ENCODE results near the gene RIPOR3. TPM values are rescaled to one million over a fixed set of nuclear protein-coding genes. Genes with fewer than 3 reads are reported as not detected.
A peak's percentile ranks its signal among the peaks of the same experiment; 100 is the strongest.

Gene RIPOR3
- total and polyA plus RNA-seq, 2 experiments from 2014 or later, result 3.0 to 4.8 TPM

DNA sequence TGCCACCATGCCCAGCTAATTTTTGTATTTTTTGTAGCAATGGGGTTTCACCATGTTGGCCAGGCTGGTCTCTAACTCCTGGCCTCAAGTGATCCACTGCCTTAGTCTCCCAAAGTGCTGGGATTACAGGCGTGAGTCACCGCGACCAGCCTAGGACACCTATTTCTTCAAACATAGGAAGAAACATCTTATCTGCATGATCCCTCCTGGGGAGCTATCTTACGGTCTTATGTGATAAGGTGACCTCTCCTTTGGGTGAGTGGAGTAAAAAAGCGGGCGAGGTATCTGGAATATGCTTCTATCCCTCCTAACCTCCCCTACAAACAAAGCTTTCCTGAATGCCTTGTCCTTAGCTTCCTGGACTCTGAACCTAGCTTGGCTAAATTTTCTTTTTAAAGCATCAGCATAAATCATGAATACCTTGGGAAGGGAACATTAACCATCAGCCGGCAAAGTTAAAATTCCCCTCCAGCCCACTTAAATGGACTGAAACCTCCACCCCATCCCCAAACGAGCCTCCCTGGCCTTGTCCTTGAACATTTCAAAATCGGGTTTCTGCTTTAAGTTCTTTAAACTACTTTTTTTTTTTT is 24.5 kb downstream of the RIPOR3 start:
- no peaks in the 10 kb centered on the region for H3K36me3 ChIP-seq
- DNase-seq (ENCODE audit: low read depth in 1 of 2, low spot score in 1 of 2), result no peak
- H3K4me1 ChIP-seq (ENCODE audit: low read depth), result no peaks in the 10 kb centered on the region
- H3K4me3 ChIP-seq, result no peak overlapping the region
- H3K27ac ChIP-seq, result no peak overlapping the region
- TF ChIP-seq, protein P1, sequence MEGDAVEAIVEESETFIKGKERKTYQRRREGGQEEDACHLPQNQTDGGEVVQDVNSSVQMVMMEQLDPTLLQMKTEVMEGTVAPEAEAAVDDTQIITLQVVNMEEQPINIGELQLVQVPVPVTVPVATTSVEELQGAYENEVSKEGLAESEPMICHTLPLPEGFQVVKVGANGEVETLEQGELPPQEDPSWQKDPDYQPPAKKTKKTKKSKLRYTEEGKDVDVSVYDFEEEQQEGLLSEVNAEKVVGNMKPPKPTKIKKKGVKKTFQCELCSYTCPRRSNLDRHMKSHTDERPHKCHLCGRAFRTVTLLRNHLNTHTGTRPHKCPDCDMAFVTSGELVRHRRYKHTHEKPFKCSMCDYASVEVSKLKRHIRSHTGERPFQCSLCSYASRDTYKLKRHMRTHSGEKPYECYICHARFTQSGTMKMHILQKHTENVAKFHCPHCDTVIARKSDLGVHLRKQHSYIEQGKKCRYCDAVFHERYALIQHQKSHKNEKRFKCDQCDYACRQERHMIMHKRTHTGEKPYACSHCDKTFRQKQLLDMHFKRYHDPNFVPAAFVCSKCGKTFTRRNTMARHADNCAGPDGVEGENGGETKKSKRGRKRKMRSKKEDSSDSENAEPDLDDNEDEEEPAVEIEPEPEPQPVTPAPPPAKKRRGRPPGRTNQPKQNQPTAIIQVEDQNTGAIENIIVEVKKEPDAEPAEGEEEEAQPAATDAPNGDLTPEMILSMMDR (IDR thresholded peaks at IDR 0.05; ENCODE audit: low read depth, low read length), result no peak
- H3K27me3 ChIP-seq, result no peaks in the 10 kb centered on the region
- H3K9me3 ChIP-seq (ENCODE audit: low read depth), result no peaks in the 10 kb centered on the region

DNA sequence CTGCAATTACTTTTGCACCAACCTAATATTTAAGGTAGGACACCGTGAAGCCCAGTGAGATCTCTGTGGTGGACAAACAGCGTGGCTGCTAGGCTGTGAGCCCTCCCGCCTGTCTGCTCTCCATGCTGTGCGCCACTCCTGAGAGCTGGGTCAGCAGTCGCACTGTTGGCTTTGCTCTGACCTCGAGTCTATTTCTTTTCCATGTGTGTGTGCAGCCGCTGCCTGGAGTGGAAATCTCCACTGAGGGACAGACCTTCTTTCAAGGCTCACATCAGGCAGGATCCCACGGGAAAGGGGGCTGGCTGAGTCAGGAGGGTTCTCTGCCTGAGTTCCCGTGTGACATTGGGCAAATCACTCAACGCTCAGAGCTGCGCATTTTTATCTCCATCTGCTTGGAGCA is 27.1 kb downstream of the RIPOR3 start:
- Histone ChIP-seq H3K4me1 (ENCODE audit: low read depth) (peaks cover 6% of the 10 kb centered on the region), H3K9me3 (ENCODE audit: low read depth) (no peaks in the 10 kb centered on the region), H3K27ac (no peak overlapping the region), H3K36me3 (no peaks in the 10 kb centered on the region), H3K27me3 (no peaks in the 10 kb centered on the region), H3K4me3 (no peak overlapping the region)
- no peak for DNase-seq (ENCODE audit: low read depth in 1 of 2, low spot score in 1 of 2)
- TF ChIP-seq, protein P1 (IDR thresholded peaks at IDR 0.05; ENCODE audit: low read depth, low read length), result no peak

DNA sequence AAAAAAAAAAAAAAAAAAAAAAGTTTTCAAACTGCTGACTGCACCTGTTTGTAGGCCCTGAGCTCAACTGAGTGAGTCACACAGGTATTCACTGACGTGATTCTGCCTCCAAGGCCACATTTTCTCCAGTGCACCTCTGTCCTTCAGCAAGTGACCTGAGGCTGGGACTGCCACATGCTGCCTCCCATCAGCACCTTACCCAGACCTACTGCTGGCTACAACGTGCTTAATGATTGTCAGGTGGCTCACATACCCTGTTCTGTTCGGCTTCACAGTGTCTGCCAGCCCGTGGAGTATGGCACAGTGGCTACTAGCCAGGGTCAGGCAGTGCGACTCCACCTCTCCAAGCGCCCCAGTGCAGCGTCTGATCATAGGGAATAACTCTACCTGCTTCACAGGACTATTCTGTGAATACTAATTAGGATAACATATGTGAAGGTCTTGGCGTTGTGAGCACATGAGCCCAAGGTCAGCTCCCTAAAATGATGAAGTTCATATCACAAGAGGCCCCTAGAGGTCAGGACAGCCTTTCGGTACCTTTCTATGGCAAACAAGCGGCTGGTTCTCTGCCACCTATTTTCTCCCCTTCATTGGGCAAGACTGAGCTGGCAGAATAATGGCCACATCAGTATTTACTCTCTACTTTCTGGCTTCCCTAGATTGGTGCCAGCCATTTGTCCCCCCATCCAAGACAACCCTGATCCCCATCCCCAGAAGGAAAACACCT is 28.1 kb downstream of the RIPOR3 start:
- TF ChIP-seq, protein P1 (IDR thresholded peaks at IDR 0.05; ENCODE audit: low read depth, low read length), result peak; percentile 2
- no peaks in the 10 kb centered on the region for H3K27me3 ChIP-seq
- H3K9me3 ChIP-seq (ENCODE audit: low read depth), result no peaks in the 10 kb centered on the region
- no peak overlapping the region for H3K27ac ChIP-seq
- H3K4me1 ChIP-seq (ENCODE audit: low read depth), result peaks cover 14% of the 10 kb centered on the region
- H3K36me3 ChIP-seq, result no peaks in the 10 kb centered on the region
- H3K4me3 ChIP-seq, result no peak overlapping the region
- peak in 1 of 2 donors; percentile 46 for DNase-seq (ENCODE audit: low read depth in 1 of 2, low spot score in 1 of 2)

DNA sequence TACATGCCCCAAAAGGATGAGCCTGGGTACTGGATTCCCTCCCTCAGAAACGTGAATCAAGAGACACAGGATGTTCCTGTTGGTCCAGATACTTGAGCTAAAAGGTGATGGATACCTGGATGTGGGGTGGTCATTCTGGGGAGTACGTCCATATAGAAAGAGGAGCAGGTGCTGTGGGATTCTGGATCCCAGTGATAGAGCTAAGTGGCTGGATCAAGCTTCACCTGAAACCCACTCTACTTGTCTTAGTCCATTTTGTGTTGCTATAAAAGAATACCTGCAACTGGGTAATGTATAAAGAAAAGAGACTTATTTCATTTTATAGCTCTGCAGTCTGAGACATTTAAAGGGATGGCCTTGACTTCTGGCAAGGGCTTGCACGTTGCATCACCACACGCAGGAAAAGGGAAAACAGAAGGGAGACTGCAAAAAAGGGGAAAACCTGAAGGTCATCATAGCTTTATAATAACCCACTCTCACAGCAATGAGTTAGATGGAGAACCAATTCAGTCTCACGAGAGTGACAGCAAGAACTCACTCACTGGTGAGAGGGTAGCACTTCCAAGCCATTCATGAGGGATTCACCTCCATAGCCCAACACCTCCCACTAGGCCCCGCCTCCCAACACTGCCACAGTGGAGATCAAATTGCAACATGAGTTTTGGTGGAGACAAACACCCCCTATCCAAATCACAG is 31.2 kb downstream of the RIPOR3 start:
- no peak overlapping the region for H3K27ac ChIP-seq

DNA sequence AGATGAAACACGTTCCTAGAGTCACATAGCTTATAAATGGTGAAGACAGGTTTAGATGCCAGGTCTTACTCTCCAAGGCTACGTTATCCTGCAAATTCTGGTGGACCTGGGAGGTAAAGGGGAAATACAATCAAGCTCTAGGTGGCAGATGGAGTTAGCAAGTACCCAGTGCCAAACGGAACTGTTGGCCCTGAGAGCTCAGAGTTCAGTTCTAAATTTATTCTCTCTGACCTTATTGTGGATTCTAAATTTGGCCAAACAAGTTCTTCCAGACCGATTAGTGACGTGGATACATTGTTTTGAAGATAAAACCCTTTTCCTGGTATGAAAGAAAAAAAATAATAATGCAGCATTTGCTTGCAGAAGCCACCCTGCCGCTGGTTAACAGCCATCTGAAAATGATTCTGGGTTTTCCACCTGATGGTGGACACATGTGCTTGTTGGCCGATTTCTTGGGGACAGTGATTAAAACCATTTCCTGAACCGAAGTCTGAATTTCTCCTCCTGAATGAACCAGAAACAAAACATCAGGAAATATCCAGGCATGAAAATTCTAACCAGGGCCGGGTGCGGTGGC is 32.5 kb downstream of the RIPOR3 start:
- TF ChIP-seq, protein P1 (IDR thresholded peaks at IDR 0.05; ENCODE audit: low read depth, low read length), result no peak
- H3K9me3 ChIP-seq (ENCODE audit: low read depth), result no peaks in the 10 kb centered on the region
- H3K4me1 ChIP-seq (ENCODE audit: low read depth), result peaks cover 14% of the 10 kb centered on the region
- peak in 1 of 2 donors; percentile 42 for DNase-seq (ENCODE audit: low read depth in 1 of 2, low spot score in 1 of 2)
- H3K27me3 ChIP-seq, result no peaks in the 10 kb centered on the region
- no peak overlapping the region for H3K27ac ChIP-seq
- H3K4me3 ChIP-seq, result no peak overlapping the region
- no peaks in the 10 kb centered on the region for H3K36me3 ChIP-seq

More for the DNA sequence above, 31.2 kb downstream of the RIPOR3 start:
- peak in 1 of 2 donors; percentile 37 for DNase-seq (ENCODE audit: low read depth in 1 of 2, low spot score in 1 of 2)
- no peak overlapping the region for H3K4me3 ChIP-seq
- no peaks in the 10 kb centered on the region for H3K27me3 ChIP-seq
- no peaks in the 10 kb centered on the region for H3K9me3 ChIP-seq (ENCODE audit: low read depth)
- no peaks in the 10 kb centered on the region for H3K36me3 ChIP-seq
- TF ChIP-seq, protein P1 (IDR thresholded peaks at IDR 0.05; ENCODE audit: low read depth, low read length), result no peak
- peaks cover 14% of the 10 kb centered on the region for H3K4me1 ChIP-seq (ENCODE audit: low read depth)

All from cardiac muscle cell (in vitro differentiated cells and primary cell).